HG03103 (cell line): ENCODE measurements around the gene TNFSF9.
"Not testable (repeated sequence)": the region's sequence is repeated elsewhere in the genome, so short reads cannot be mapped to it uniquely, and the experiment has no call there.

Experiments used
- ATAC-seq: cut with Tn5 transposase; IDR thresholded peaks from one replicate; pipeline ENCODE4 v1.9.1; 2021; ENCODE audit warnings: low read depth; ENCODE audit not compliant: unreplicated experiment

Gene TNFSF9

GRCh38 chr19:6503407-6504201, 27.2 kb upstream of the TNFSF9 start:
- no peak for ATAC-seq

GRCh38 chr19:6508028-6508771, 22.6 kb upstream of the TNFSF9 start:
- not testable (repeated sequence) for ATAC-seq

GRCh38 chr19:6509118-6509971, 21.5 kb upstream of the TNFSF9 start:
- no peak for ATAC-seq

GRCh38 chr19:6510618-6511017, 20.2 kb upstream of the TNFSF9 start:
- ATAC-seq: no peak

- no peak for ATAC-seq
Measured at GRCh38 chr19:6514089-6514488, 16.7 kb upstream of the TNFSF9 start.

GRCh38 chr19:6514926-6515544, 15.8 kb upstream of the TNFSF9 start:
- ATAC-seq: no peak

- peak; percentile 50 for ATAC-seq
Measured at GRCh38 chr19:6516018-6516658, 14.7 kb upstream of the TNFSF9 start.

GRCh38 chr19:6516659-6517291, 14.1 kb upstream of the TNFSF9 start:
- ATAC-seq: peak; percentile 41

GRCh38 chr19:6518145-6518911, 12.5 kb upstream of the TNFSF9 start:
- ATAC-seq: no peak

- ATAC-seq: no peak
Measured at GRCh38 chr19:6519289-6519688, 11.5 kb upstream of the TNFSF9 start.

- ATAC-seq: peak; percentile 53
Measured at GRCh38 chr19:6521718-6522646, 8.8 kb upstream of the TNFSF9 start.

GRCh38 chr19:6522712-6523111, 8.1 kb upstream of the TNFSF9 start:
- ATAC-seq: no peak

GRCh38 chr19:6524311-6524710, 6.5 kb upstream of the TNFSF9 start:
- ATAC-seq: no peak

GRCh38 chr19:6527893-6528543, 2.8 kb upstream of the TNFSF9 start:
- ATAC-seq: no peak

GRCh38 chr19:6528544-6529121, 2.2 kb upstream of the TNFSF9 start:
- no peak for ATAC-seq

GRCh38 chr19:6529351-6529750, 1.5 kb upstream of the TNFSF9 start:
- no peak for ATAC-seq

GRCh38 chr19:6529937-6530385, 865 bp upstream of the TNFSF9 start:
- no peak for ATAC-seq
